HG03066 (cell line): Measurements from ENCODE around the gene DISC1.
"Not testable (repeated sequence)": the region's sequence is repeated elsewhere in the genome, so short reads cannot be mapped to it uniquely, and the experiment has no call there.

ENCODE experiments used
- ATAC-seq: cut with Tn5 transposase; IDR thresholded peaks from one replicate; pipeline ENCODE4 v1.9.1; 2021; ENCODE audit warnings: low read depth; ENCODE audit not compliant: unreplicated experiment

The DISC1 gene

DNA sequence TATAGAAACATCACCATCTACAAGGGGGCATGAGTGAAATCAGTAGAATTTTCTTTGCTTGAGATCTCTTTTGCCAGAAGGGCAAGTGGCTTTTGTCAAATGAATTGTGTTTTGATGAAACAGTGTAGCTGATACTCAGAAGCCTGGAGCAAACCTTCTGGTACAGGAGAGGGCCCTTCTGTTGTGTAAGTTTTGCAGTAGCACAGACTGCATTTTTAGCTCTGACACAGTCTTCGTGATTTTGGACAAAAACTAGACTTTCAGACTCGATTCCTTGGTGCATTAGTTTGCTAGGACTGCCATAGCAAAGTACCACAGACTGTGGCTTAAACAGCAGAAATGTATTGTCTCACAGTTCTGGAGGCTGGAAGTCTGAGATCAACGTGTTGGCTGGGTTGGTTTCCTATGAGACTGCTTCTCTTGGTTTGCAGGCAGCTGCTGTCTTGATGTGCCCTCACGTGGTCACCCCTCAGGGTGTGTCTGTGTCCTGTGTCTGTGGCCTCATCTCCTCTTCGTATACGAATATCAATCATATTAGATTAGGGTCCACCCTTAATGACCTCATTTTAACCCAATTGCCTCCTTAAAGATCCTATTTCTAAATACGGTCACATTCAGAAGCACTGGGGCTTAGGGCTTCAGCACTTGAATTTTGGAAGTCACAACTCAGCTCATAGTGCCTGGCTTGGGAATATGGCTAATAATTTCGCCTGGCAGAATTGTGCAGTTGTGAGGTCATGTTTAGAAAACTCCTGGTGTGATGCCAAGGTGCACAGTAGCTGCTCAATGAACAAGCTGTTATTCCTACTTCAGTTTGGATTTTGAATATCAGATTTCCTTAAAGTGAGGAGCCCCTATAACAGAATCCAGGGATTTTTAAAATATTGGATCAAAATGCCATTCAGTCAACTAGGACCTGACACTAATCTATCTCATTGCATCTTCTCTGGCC lies 21.2 kb upstream of the DISC1 start:
- ATAC-seq = no peak

DNA sequence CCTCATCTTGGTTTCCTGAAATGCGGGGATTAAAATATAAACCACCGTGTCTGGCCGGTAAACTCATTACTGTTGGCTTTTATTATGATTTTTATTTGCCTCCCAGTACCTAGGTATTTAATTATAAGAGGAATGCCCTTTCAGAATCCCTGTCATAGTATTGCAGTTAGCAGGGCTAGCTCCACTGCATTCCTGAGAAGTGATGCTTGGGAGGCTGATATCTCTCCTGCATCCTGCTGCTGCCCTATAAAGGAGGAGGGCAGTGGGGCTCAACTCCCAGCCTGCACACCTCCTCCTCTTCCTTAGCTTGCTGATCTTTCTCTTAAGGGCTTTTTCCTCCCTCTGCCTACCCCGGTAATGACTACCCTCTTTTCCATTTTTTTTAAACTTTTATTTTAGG lies 19.9 kb upstream of the DISC1 start:
- ATAC-seq = no peak

GRCh38 chr1:231610388-231610787 lies 16.2 kb upstream of the DISC1 start:
- no peak for ATAC-seq

GRCh38 chr1:231611111-231611510 lies 15.5 kb upstream of the DISC1 start:
- no peak for ATAC-seq

DNA sequence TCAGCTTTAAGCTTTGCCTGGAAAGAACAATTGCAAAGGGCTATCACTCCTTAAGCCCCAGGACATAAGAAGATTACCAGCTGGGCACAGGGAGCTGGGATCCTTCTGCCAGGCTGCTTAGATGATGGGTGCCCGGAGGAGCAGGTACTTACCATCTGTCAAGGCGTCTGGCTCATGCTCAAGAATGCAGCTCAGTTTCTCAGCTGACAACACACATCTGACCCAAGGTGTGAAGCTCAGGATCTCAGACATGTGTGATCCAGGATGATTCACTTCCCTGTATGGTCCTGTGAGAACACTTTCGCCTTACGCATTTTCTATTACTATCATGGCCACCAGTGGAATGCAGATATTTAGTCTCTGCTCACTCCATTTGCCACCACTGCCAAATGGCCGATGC lies 14.7 kb upstream of the DISC1 start:
- ATAC-seq = no peak

GRCh38 chr1:231612393-231613089 lies 14.0 kb upstream of the DISC1 start:
- ATAC-seq = peak; percentile 98

DNA sequence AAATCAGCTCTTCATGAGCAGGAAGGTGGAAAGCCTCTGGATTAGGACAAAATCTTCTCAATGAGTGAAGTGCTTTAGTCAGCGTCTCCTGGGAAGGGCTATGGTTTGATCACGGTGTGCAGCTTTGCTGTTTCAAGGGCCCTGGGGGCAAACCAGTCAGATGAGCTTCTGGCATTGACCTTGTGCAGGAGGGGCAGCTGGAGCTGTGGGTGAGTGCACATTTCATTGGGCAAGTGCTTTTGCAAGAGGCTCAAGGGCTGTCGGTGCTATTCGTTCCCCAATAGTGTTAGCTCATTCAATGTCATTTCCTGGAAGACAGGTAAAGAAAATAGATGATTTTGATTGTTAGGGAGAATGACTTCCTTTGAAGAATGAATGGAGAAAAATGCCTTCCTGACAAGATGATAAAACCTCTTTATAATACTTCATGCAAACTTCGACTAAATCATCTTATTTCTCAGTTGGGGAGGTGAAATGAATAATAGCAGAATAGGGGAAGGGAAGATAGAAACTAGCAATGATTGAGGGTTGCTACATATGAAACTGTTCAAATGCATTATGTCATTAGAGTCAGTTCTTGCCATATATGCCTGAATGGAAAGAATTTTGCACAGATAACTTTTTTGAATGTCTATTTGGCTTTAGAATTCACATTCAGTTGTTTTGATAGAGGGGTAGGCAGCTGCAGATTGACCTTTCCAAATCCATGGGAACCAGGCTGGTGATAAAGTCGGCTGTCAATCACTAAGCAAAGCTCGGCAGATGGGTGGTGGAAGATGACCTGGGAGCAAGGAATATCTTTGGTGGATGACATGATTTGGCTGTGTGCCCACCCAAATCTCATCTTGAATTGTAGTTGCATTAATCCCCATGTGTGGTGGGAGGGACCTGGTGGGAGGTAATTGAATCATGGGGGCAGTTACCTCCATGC lies 12.9 kb upstream of the DISC1 start:
- no peak for ATAC-seq

- ATAC-seq = no peak
These were observed 9.9 kb upstream of the DISC1 start for GRCh38 chr1:231616667-231617066.

GRCh38 chr1:231618609-231619256 lies 7.9 kb upstream of the DISC1 start:
- ATAC-seq = no peak

DNA sequence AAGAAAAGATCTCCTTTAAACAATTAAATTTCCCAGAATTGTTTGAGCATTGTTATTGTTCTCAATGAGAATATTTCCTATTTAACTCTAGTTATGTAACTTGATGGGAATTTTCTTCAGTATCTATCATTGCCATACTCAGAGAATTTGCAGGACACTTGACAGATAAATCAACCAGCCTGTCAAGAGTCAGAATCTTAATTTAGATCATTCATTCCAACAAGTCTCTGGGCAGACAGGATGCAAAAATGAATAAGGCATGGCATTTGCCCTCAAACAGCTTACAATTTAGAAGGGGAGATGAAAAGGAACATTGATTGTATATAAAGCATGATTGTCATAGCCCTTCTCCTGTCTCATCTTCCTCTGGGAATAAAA lies 7.3 kb upstream of the DISC1 start:
- no peak for ATAC-seq

DNA sequence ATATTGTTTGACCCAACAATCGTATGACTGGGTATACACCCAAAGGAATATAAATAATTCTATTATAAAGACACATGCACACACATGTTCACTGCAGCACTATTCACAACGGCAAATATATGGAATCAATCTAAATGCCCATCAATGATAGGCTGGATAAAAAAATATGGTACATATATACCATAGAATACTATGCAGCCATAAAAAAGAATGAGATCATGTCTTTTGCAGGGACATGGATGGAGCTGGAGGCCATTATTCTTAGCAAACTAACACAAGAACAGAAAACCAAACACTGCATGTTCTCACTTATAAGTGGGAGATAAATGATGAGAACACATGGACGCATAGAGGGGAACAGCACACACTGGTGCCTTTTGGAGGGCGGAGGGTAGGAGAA lies 1.5 kb upstream of the DISC1 start:
- ATAC-seq = not testable (repeated sequence)

DNA sequence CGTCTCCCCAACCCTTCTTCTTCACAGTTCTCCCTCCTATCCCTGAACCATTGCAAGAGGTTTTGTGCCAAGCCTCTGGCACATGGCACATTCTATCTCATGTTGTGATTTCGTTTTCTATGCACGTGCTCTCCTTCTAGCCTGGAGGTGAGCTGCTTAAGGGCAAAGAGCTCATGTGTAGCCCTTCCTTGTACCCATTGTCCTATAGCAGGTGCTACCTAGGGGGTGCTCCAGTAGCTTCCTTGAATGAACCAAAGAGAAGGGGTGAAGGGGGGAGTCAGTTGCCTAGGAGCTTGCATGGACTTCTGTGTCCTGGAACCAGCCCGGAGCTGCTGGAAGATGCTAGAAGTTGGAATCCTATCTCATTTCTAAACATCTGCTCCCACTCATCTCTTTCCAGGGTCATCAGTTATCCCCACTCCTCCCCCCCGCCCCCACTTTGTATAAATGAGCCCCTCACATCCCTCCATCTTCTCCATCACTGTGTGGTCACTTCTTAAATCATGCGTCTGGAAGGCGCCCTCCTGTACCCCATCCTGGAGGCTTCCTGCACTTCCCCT lies 535 bp upstream of the DISC1 start:
- no peak for ATAC-seq

DNA sequence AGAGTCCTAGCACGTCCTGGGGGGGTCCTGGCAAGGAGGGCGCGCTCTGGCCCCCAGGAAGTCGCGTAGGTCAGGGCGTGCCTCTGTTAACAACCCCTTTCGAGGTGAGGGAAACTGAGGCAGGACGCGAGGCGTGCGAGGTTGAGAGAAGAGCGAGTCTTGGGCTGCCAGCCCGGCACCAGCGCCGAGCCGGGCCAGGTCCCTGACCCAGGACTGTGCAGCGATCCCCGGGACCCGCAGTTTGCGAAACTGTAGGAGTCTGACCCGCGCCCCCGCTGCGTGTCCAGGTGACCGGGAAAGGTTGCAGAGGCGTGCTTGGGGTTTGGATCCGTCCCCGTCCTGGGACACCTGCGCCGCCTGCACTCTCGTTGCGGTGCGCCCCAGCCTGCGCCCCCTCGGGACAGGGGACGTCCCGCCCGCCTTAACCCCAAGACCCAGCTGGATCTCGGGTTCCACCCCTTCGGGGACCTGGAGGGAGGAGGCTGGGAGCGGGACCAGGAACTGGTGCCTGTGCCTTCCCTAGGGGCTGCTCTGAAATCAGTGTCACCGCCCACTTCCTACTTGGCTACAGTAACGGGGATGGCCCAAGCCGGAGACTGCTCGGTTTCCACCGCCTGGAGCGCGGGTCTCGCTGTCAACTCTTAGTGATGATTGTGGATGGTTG lies 493 bp downstream of the DISC1 start:
- ATAC-seq = peak; percentile 65

DNA sequence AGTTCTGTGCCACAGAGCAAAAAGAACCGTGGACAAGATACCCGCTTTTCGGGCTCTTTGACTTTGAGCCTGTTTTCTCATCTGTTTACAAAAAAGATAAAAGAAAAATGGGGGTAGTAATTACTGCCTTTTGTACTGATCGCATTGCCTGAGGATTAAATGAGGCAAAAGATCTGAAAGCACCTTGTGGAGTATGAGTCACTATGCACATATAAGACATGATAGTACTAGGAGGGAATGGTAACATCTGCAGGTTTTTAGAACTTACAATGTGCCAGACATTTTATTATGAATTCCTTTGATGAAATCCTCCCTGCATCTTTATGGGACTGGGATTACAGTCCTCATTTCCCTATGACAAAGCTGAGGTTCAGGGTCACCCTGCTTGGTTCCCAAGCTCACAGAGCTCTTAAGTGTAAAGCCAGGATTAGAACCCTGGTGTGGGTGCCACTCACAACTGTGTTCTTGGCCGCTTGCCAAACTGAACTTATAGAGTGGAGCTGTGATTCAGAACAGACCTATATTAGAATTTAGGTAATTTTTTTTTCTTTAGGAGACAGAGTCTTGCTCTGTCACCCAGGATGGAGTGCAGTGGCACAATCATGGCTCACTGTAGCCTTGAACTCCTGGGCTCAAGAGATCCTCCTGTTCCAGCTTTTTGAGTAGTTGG lies 1.8 kb downstream of the DISC1 start:
- no peak for ATAC-seq

DNA sequence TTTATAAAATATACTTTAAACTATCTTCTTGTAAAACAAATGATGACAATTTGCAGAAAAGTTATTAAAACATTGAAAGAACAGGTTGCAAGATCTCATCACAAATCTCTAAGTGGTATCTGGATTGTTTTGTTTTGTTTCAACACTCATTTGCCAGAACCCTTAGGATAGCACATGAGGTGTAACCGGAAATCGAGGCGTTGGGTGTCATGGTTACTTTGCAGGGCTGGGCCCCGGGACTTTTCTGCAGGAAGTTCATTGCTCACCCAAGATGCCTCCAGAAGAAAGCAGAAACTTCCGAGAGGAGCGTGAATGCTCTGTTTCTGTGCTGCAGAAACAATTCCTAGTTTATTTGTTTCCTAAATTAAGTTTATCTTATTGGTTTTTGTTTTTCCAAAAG lies 2.5 kb downstream of the DISC1 start:
- ATAC-seq = no peak

DNA sequence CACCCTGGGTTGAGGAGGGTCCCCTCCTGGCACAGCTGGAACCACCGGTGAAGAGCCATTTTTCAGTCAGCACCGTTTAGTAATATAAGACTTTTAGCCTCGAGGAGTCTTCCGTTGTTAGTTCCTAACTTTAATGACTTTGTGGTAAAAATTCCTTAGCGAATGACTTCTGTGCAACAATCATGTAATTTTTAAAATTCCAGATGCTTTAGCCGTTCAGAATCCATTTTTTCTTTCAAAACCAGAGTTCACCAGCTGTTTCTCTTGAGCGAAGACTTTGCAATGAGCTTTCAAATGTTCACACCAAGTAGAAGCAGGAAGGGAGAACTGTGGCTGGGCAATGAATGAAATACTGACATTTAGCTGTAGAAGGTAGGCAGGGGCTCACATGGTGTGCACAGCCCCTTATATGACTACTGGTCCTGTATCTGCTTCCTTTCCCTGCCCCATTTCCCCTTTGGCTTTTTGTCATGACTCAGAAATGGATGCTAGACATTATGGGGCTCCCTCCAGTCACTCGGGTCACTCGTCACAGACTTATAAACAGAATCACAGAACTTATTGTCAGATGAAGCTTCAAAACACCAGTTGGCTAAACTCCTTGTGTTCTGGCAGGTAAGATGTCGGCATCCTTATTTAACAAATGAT lies 4.1 kb downstream of the DISC1 start:
- ATAC-seq = no peak

GRCh38 chr1:231631717-231632116 lies 5.1 kb downstream of the DISC1 start:
- no peak for ATAC-seq

DNA sequence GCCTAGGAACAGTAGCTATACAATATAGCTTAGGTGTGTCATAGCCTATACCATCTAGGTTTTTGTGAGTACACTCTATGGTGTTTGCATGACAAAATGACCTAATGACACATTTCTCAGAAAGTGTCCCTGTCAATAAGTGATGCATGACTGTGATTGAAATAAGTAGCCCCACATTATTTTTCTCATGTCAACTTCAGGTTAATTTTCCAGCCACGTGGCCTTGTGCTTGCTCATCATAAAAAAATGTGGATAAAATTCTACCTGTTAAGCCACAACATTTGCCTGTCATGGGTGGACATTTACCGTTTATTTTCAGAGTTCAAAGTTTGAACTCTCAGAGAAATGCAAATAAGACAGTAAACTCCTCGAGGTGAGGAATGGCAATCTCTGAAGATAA lies 5.5 kb downstream of the DISC1 start:
- ATAC-seq = no peak
